ENCODE data around the gene CXorf58.

GRCh38 chrX:23883737-23884354 is 24.0 kb upstream of the CXorf58 start:
- TF ChIP-seq GATA2 (IDR thresholded peaks at IDR 0.05; ENCODE audit: low read depth, low read length), result no peak
- TF ChIP-seq GATA3 (IDR thresholded peaks at IDR 0.05; ENCODE audit: low read depth, low read length), result no peak
